ENCODE data around the gene STX8.

STX8 gene

DNA sequence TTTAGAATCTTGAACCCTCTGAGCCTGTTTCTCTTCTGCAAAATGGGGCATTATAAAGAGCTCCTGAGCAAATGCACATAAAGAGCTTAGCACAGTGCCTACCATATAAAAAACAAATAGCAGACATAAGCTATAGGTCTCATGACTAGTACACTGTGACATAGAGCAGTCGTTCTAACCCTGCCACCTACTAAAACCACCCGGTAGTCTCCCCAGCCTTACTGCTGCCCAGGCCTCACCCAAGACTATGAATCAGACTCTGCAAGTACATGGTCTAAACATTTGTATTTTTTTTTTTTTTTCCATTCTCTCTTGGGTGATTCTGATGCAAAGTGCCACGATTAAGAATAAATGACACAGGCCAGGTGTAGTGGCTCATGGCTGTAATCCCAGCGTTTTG, 33.9 kb downstream of the STX8 start:
- TF ChIP-seq, protein P1, sequence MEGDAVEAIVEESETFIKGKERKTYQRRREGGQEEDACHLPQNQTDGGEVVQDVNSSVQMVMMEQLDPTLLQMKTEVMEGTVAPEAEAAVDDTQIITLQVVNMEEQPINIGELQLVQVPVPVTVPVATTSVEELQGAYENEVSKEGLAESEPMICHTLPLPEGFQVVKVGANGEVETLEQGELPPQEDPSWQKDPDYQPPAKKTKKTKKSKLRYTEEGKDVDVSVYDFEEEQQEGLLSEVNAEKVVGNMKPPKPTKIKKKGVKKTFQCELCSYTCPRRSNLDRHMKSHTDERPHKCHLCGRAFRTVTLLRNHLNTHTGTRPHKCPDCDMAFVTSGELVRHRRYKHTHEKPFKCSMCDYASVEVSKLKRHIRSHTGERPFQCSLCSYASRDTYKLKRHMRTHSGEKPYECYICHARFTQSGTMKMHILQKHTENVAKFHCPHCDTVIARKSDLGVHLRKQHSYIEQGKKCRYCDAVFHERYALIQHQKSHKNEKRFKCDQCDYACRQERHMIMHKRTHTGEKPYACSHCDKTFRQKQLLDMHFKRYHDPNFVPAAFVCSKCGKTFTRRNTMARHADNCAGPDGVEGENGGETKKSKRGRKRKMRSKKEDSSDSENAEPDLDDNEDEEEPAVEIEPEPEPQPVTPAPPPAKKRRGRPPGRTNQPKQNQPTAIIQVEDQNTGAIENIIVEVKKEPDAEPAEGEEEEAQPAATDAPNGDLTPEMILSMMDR (conservative IDR thresholded peaks at IDR 0.05; ENCODE audit: low read depth), result no peak
- ChIA-PET CTCF (no interaction called here), POLR2A (ENCODE audit: low non-redundant PET) (no interaction called here)
- no peak overlapping the region for H3K27ac ChIP-seq
- no peak for DNase-seq (ENCODE audit: low spot score)

DNA sequence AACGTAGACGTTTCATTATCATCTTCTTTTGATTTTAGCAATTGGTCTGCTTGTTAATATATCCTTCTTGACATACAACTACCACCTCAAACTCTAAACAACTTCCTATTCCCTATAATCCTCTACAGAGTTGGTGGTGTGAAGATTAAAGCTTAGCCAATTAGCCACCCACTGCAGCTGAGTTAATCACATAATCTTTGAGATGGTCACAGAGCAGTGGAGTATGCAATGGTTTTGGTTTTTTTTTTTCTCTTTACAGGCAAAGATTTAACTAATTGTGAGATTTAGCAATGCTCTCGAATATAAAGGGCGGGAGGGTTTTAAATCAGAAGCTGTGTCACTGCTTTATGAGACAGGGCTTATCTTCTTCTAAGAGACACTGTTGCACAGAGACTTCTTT, 37.0 kb downstream of the STX8 start:
- CTCF ChIA-PET, result interaction anchor here (0.5 kb wide), 1 partner anchor 114 kb away, joined by 7 read pairs; no protein-coding TSS in a partner anchor
- DNase-seq (ENCODE audit: low spot score), result no peak
- POLR2A ChIA-PET (ENCODE audit: low non-redundant PET), result no interaction called here
- TF ChIP-seq, protein P1 (conservative IDR thresholded peaks at IDR 0.05; ENCODE audit: low read depth), result no peak
- no peak overlapping the region for H3K27ac ChIP-seq

DNA sequence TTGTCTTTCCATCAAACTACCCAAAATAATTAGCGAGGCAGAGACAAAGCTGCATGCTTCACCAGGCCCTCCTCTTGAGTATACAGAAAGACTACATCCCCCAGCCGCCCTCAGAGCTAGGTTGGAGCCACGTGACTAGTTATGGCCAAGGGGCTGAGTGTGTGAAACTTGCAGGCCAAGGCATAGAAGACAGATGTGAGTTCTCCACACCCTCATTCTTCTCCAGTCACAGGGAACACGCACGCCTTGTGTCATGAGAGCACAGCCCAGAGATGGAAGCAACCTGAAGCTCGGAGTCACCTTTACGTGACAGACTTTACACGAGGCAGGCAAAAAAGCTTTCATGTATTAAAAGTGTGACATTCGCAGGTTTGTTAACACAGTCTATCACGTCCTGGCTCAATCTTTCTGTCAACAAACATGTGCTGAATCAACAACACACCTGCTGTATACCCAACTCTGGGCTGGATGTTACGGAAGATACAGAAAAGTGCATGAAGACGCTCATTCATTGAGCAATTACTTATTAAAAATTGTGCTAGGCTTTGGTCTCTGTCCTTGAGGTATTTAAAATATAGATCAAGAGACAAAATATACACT, 38.3 kb downstream of the STX8 start:
- ChIA-PET CTCF (interaction anchor here (0.6 to 1.0 kb wide), 2 partner anchors 12 to 40 kb away, joined by 3 read pairs; partner anchors contain the start of gene CFAP52), POLR2A (ENCODE audit: low non-redundant PET) (no interaction called here)

DNA sequence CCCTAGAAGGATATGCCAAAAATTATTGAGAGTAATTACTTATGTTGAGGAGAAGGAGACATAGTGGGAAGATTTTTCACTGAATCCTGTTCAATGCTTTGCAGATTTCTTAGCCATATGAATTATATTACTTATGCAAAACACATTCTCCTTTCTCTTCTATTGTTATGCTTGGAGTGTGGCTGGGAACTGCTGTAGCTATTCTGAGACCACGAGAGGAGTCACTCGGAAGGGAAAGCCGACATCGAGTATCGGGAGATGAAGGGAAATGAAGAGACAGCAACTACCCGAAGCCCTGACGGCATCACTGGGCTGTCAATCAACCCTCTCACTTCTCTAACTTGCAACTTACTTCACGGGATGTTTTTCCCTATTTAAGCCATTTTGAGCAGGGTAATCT, 39.6 kb downstream of the STX8 start:
- CTCF ChIA-PET, result no interaction called here
- no peak for DNase-seq (ENCODE audit: low spot score)
- H3K27ac ChIP-seq, result no peak overlapping the region
- TF ChIP-seq, protein P1 (conservative IDR thresholded peaks at IDR 0.05; ENCODE audit: low read depth), result no peak
- POLR2A ChIA-PET (ENCODE audit: low non-redundant PET), result no interaction called here

More for the DNA sequence above, 38.3 kb downstream of the STX8 start:
- no peak for DNase-seq (ENCODE audit: low spot score)
- TF ChIP-seq, protein P1 (conservative IDR thresholded peaks at IDR 0.05; ENCODE audit: low read depth), result no peak
- no peak overlapping the region for H3K27ac ChIP-seq

DNA sequence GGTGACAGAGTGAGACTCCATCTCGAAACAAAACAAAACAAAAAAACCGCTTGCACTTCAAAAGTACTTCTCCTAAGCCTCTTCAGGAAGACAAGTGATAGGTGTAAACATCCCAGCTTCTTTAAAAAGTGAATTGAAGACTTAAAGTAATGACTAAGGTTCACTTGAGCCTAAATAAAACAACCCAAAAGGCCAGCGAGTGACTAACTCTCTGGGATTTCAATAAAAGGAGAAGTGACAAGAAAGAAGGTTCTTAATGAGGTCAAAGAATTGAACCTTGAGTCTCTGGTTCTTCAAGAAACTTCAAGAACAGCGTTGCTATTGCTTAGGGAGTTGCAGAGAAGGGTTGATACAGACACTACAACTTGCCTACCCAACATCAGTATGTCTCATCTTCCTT, 42.2 kb downstream of the STX8 start:
- ChIA-PET POLR2A (ENCODE audit: low non-redundant PET) (no interaction called here), CTCF (no interaction called here)
- no peak for DNase-seq (ENCODE audit: low spot score)
- TF ChIP-seq, protein P1 (conservative IDR thresholded peaks at IDR 0.05; ENCODE audit: low read depth), result no peak
- no peak overlapping the region for H3K27ac ChIP-seq

DNA sequence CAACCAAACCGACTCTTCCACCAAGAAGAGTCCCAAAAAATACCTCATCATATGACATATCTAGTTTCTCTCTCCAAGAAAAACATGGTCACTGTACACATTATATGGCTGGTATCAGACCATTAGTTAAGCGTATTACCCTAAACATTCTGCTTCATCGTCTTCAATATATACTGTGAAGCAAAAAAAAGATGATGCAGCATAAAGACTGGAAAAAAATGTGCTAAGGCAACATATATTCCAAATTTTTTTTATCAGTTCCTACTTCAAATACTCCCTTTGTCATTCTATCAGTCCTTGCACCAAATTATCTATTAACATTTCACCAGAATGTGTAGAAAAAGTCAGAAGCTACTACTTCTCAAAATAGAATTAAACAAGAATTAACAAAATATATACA, 42.9 kb downstream of the STX8 start:
- ChIA-PET POLR2A (ENCODE audit: low non-redundant PET) (no interaction called here), CTCF (no interaction called here)
- no peak for DNase-seq (ENCODE audit: low spot score)
- TF ChIP-seq, protein P1 (conservative IDR thresholded peaks at IDR 0.05; ENCODE audit: low read depth), result no peak
- no peak overlapping the region for H3K27ac ChIP-seq
